GM19395 (cell line): ENCODE data around the gene EPHB1.

Source experiments
- ATAC-seq: cut with Tn5 transposase; IDR thresholded peaks from one replicate; pipeline ENCODE4 v1.9.1; 2021; ENCODE audit warnings: mild to moderate bottlenecking, moderate library complexity; ENCODE audit not compliant: unreplicated experiment

Gene EPHB1

DNA sequence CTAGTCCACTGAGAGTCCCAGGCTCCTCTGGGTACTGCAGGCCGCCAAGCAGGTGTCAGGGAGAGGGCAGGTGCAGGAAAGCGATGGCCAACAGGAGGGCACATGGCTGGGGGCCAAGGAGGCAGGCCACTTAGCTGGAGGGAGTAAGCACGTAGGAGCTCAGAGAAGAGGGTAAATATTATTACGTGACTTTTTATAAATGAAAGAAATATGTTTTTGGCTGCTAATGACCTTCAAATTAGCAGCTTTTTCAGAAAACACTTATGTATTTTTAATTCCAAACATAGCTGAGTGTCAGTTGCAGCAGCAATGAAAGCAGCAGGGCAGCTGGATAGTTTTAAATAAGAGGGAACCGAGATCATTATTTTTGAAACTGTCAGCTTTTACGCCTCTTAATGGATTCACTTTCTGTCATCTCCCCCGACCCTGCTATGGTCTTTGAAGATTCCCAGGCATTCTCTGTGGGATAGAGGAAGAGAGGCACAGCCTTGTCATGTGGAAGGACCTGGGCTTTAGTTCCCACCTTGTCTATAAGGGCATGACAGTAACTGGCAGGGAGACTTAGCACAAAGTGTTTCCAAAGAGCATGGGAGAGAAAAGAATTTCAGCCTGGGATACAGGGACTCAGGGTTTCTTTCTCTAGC, 477.1 kb downstream of the EPHB1 start:
- no peak for ATAC-seq

DNA sequence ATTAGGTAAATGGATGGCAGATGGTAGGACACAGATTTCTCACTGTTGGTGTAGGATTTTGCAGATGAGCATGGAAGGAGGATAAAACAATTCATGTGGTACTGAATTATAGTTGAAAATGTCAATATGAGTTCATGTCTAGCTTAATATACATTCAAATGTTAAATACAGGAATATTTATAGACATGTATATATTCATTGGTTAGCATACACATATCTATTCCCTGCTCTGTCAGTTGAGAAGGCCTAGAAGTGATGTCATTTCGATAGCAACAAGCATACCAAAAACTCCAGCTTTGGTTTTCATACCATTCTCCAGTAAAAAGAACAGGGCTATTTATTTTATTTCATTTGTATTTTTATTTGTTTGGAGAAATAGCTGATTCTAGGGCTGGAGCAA, 497.1 kb downstream of the EPHB1 start:
- no peak for ATAC-seq

DNA sequence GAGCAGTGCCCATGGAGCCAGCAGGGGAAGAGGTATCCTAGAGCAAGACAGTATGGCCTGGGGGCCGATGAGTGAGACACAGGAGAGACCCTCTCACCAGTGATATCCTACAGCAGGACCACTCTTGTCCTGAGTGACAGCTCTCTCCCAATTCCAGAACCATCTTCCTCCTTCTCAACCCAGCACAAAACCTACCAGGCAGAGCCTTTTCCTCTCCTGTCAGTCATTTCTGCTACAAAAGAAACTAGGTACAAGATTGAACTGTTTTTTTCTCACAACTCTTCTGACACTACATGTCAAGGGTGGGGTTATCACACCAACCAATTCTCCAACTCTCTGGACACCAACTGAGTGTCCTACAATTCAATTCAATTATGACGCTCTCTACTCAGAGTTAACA, 506.6 kb downstream of the EPHB1 start:
- no peak for ATAC-seq

DNA sequence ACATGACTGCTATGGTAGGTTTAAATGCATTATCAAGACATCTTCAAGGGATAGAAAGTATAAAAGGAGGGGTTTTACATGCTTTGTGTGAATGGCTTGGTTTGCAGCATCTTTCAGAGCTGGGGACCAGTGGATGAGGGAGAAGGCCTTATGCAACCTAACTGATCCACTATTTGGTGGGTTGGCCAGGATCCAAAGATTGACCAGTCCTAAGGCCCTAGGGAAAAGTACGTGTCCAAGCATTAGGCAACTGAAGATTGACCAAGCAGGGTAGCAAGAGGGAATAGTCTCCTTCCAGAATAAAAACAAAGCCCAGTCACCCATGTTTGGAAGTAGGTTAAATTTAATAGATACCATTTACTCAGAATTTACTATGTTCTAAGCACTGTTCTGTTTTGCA, 509.3 kb downstream of the EPHB1 start:
- no peak for ATAC-seq
